GM18868 (cell line): ENCODE data around the gene NGFR.

Experiments used
- ATAC-seq: cut with Tn5 transposase; IDR thresholded peaks from one replicate; pipeline ENCODE4 v1.9.1; 2021; ENCODE audit warnings: mild to moderate bottlenecking, moderate library complexity; ENCODE audit not compliant: unreplicated experiment

Gene NGFR

GRCh38 chr17:49557312-49558024 is 62.4 kb downstream of the NGFR start:
- ATAC-seq: no peak
